ENCODE data around the gene MYBBP1A. TPM values are rescaled to one million over a fixed set of nuclear protein-coding genes. Genes with fewer than 3 reads are reported as not detected.

MYBBP1A gene
- total and polyA plus RNA-seq, 2 of the 13 experiments (the other 11 are each of a cell fraction or from before 2014, with no cell fraction given) = 18.6 to 54.8 TPM

GRCh38 chr17:4565209-4566141 is 10.3 kb upstream of the MYBBP1A start (continued):
- TF ChIP-seq ARID2 (CRISPR knock-in tag; IDR thresholded peaks at IDR 0.05; ENCODE audit: borderline replicate concordance) (no peak), ZNF597 (CRISPR knock-in tag; IDR thresholded peaks at IDR 0.05) (no peak), IKZF5 (CRISPR knock-in tag; IDR thresholded peaks at IDR 0.05) (no peak; the same call in 1 of the 2 replicates), ZNF674 (CRISPR knock-in tag; IDR thresholded peaks at IDR 0.05; ENCODE audit: low read depth) (no peak), NFAT5 (CRISPR knock-in tag; IDR thresholded peaks at IDR 0.05) (no peak), AFF4 (CRISPR knock-in tag; IDR thresholded peaks at IDR 0.05) (no peak), ZNF564 (CRISPR knock-in tag; IDR thresholded peaks at IDR 0.05) (no peak), ZFP91 (CRISPR knock-in tag; IDR thresholded peaks at IDR 0.05; ENCODE audit: borderline replicate concordance) (no peak), ZNF567 (CRISPR knock-in tag; IDR thresholded peaks at IDR 0.05; ENCODE audit: borderline replicate concordance) (no peak), GABPB1 (CRISPR knock-in tag; IDR thresholded peaks at IDR 0.05) (no peak), SUZ12 (IDR thresholded peaks at IDR 0.05; ENCODE audit: low read depth, low read length) (no peak), NR2F1 (CRISPR knock-in tag; IDR thresholded peaks at IDR 0.05) (peak in 1 of 2 experiments; percentile 26; a peak in 1 of 4 replicates), MLX (CRISPR knock-in tag; IDR thresholded peaks at IDR 0.05) (no peak)
